Activated CD4-positive, alpha-beta T cell treated with anti-CD3 and anti-CD28 coated beads, Interleukin-2, amount 50 U/mL, for 24 hours (primary cell): Measurements from ENCODE around the gene SULT1C4.

ENCODE experiments used
- DNase-seq, 2 donors: peaks; one replicate each; pipeline ENCODE4 v3.0.0-alpha.2; 2020; ENCODE audit warnings: low read depth in 1 of 2, low spot score in 1 of 2

Gene SULT1C4

GRCh38 chr2:108370080-108370479 is 7.7 kb upstream of the SULT1C4 start:
- DNase-seq, result no peak

- no peak for DNase-seq
Measured at GRCh38 chr2:108376774-108377173, 980 bp upstream of the SULT1C4 start.

GRCh38 chr2:108377401-108377800 is 353 bp upstream of the SULT1C4 start:
- DNase-seq, result no peak

GRCh38 chr2:108378851-108379250 is 1.1 kb downstream of the SULT1C4 start:
- DNase-seq, result no peak

- no peak for DNase-seq
Measured at GRCh38 chr2:108382196-108382595, 4.4 kb downstream of the SULT1C4 start.

GRCh38 chr2:108383146-108383830 is 5.5 kb downstream of the SULT1C4 start:
- no peak for DNase-seq

- DNase-seq, result no peak
Measured at GRCh38 chr2:108384662-108385393, 7.1 kb downstream of the SULT1C4 start.

- DNase-seq, result no peak
Measured at GRCh38 chr2:108385411-108386071, 7.8 kb downstream of the SULT1C4 start.

- DNase-seq, result no peak
Measured at GRCh38 chr2:108388045-108388444, 10.3 kb downstream of the SULT1C4 start.

- no peak for DNase-seq
Measured at GRCh38 chr2:108390340-108390739, 12.6 kb downstream of the SULT1C4 start.

- no peak for DNase-seq
Measured at GRCh38 chr2:108392029-108392428, 14.3 kb downstream of the SULT1C4 start.

GRCh38 chr2:108393197-108393596 is 15.4 kb downstream of the SULT1C4 start:
- DNase-seq, result no peak

- no peak for DNase-seq
Measured at GRCh38 chr2:108395155-108395554, 17.4 kb downstream of the SULT1C4 start.

- DNase-seq, result no peak
Measured at GRCh38 chr2:108396845-108397244, 19.1 kb downstream of the SULT1C4 start.

GRCh38 chr2:108399479-108399878 is 21.7 kb downstream of the SULT1C4 start:
- no peak for DNase-seq

- DNase-seq, result no peak
Measured at GRCh38 chr2:108401800-108402199, 24.0 kb downstream of the SULT1C4 start.

- no peak for DNase-seq
Measured at GRCh38 chr2:108403494-108403893, 25.7 kb downstream of the SULT1C4 start.

- DNase-seq, result no peak
Measured at GRCh38 chr2:108404784-108405397, 27.1 kb downstream of the SULT1C4 start.

- DNase-seq, result no peak
Measured at GRCh38 chr2:108407864-108408729, 30.3 kb downstream of the SULT1C4 start.

GRCh38 chr2:108409768-108410167 is 32.0 kb downstream of the SULT1C4 start:
- no peak for DNase-seq
